GM23338 (cell line): ENCODE measurements around the gene DIO3. TPM values are rescaled to one million over a fixed set of nuclear protein-coding genes. Genes with fewer than 3 reads are reported as not detected.

Source experiments
- ATAC-seq: fragments of 200-7000 bp; cut with Tn5 transposase; 3 replicates; pipeline ENCODE4 v1.9.1; 2020
- DNase-seq: peaks from one replicate; pipeline ENCODE4 v3.0.0-alpha.2; 2015; ENCODE audit warnings: low spot score
- H2AFZ ChIP-seq: fragments of 200-600 bp; sonication (generic); 2 replicates; pipeline ENCODE4 v1.8.0; 2016; ENCODE audit warnings: antibody characterized with exemption, mild to moderate bottlenecking, moderate library complexity
- H3F3A ChIP-seq: fragments of 200-600 bp; sonication (generic); replicated peaks from 2 replicates; pipeline ENCODE4 v1.8.0; 2017; ENCODE audit warnings: antibody characterized with exemption, mixed run types, low read depth
- H3K27ac ChIP-seq: fragments of 200-600 bp; sonication (generic); 2 replicates; pipeline ENCODE4 v1.6.1; 2016; ENCODE audit warnings: low read depth
- H3K27me3 ChIP-seq: fragments of 200-600 bp; sonication (generic); 2 replicates; pipeline ENCODE4 v1.8.0; 2016; ENCODE audit warnings: mild to moderate bottlenecking, mixed run types, moderate library complexity; ENCODE audit not compliant: insufficient read depth
- H3K36me3 ChIP-seq: fragments of 200-600 bp; sonication (generic); 2 replicates; pipeline ENCODE4 v1.8.0; 2016; ENCODE audit warnings: mild to moderate bottlenecking; ENCODE audit not compliant: insufficient read depth
- H3K4me1 ChIP-seq: fragments of 200-600 bp; sonication (generic); 2 replicates; pipeline ENCODE4 v1.8.0; 2016; ENCODE audit warnings: mild to moderate bottlenecking, moderate library complexity; ENCODE audit not compliant: insufficient read depth
- H3K4me2 ChIP-seq: fragments of 200-600 bp; sonication (generic); 2 replicates; pipeline ENCODE4 v1.7.1; 2017; ENCODE audit warnings: mixed run types
- H3K4me3 ChIP-seq: fragments of 200-600 bp; sonication (generic); 2 replicates; pipeline ENCODE4 v1.6.1; 2016; ENCODE audit warnings: mixed run types
- H3K79me2 ChIP-seq: fragments of 200-600 bp; sonication (generic); replicated peaks from 2 replicates; pipeline ENCODE4 v1.8.0; 2017; ENCODE audit warnings: mild to moderate bottlenecking; ENCODE audit not compliant: insufficient read depth
- H3K9me2 ChIP-seq: fragments of 200-600 bp; sonication (generic); 2 replicates; pipeline ENCODE4 v1.8.0; 2017; ENCODE audit not compliant: insufficient read depth
- H4K20me1 ChIP-seq: fragments of 200-600 bp; sonication (generic); replicated peaks from 2 replicates; pipeline ENCODE4 v1.8.0; 2017; ENCODE audit warnings: mild to moderate bottlenecking; ENCODE audit not compliant: insufficient read depth
- H3K27ac Mint-ChIP-seq: 2 replicates; pipeline ENCODE4 v1.8.0; 2020; ENCODE audit warnings: inconsistent platforms, mild to moderate bottlenecking, moderate library complexity, mixed read lengths
- H3K27me3 Mint-ChIP-seq: 3 replicates; pipeline ENCODE4 v1.8.0; 2022; ENCODE audit warnings: low read depth, mild to moderate bottlenecking, moderate library complexity, mixed read lengths, inconsistent platforms; ENCODE audit not compliant: insufficient read depth, poor library complexity
- H3K36me3 Mint-ChIP-seq: 3 replicates; pipeline ENCODE4 v1.8.0; 2021; ENCODE audit warnings: low read depth, mild to moderate bottlenecking, inconsistent platforms, moderate library complexity, mixed read lengths
- H3K4me1 Mint-ChIP-seq: 3 replicates; pipeline ENCODE4 v1.8.0; 2020; ENCODE audit warnings: mild to moderate bottlenecking, inconsistent platforms, mixed read lengths
- H3K4me3 Mint-ChIP-seq: 3 replicates; pipeline ENCODE4 v1.8.0; 2021; ENCODE audit warnings: moderate library complexity, mild to moderate bottlenecking, inconsistent platforms, mixed read lengths
- H3K9me3 Mint-ChIP-seq: 3 replicates; pipeline ENCODE4 v1.8.0; 2020; ENCODE audit warnings: moderate library complexity, mild to moderate bottlenecking, inconsistent platforms, mixed read lengths
- CREB1 ChIP-seq: fragments of 250-450 bp; sonication (Bioruptor Pico); IDR thresholded peaks from 2 replicates; pipeline ENCODE4 v1.5.0; 2020; ENCODE audit warnings: low read depth, mild to moderate bottlenecking, moderate library complexity
- JUNB ChIP-seq: IDR thresholded peaks from one replicate; pipeline ENCODE4 v1.6.1; 2016; ENCODE audit warnings: antibody characterized with exemption; ENCODE audit not compliant: unreplicated experiment
- NANOG ChIP-seq: IDR thresholded peaks from 2 replicates; pipeline ENCODE4 v1.6.1; 2016; ENCODE audit warnings: antibody characterized with exemption, borderline replicate concordance
- POLR2AphosphoS5 ChIP-seq: IDR thresholded peaks from 2 replicates; pipeline ENCODE4 v1.6.1; 2016; ENCODE audit warnings: antibody characterized with exemption, low read depth
- REST ChIP-seq: IDR thresholded peaks from one replicate; pipeline ENCODE4 v1.6.1; 2018; ENCODE audit warnings: antibody characterized with exemption; ENCODE audit not compliant: unreplicated experiment
- STAT1 ChIP-seq: IDR thresholded peaks from one replicate; pipeline ENCODE4 v1.6.1; 2016; ENCODE audit warnings: antibody characterized with exemption; ENCODE audit not compliant: unreplicated experiment
- ZNF114 ChIP-seq: fragments of 250-450 bp; sonication (Bioruptor Pico); IDR thresholded peaks from 2 replicates; pipeline ENCODE4 v1.5.0; 2020; ENCODE audit warnings: mild to moderate bottlenecking, moderate library complexity
- polyA plus RNA-seq: library from polyadenylated mRNA; unstranded; fragments of >200 nt; fragmentation: Nextera tagmentation; extraction: Ambion mirVana; gene quantifications from 2 replicates; pipeline ENCODE4 v1.2.1, GENCODE V29; 2016
- total RNA-seq: library from RNA; depleted of rRNA; stranded (reverse); fragments of >200 nt; shearing (Covaris generic); gene quantifications from 2 replicates; pipeline ENCODE4 v1.2.3, GENCODE V29; 2014
- TF ChIP-seq, protein P1 (sequence below), 2 experiments: fragments of 200-600 bp in 1 of 2; sonication (generic) in 1 of 2; conservative IDR thresholded peaks; 2 replicates each; pipeline versions ENCODE4 v1.5.1 to v1.6.1; 2016 to 2017; ENCODE audit warnings: antibody characterized with exemption in 2 of 2, low read depth in 2 of 2, mild to moderate bottlenecking in 2 of 2, moderate library complexity in 1 of 2

Gene DIO3
- total and polyA plus RNA-seq, 2 experiments from 2014 or later, result 0.10 to 0.28 TPM

DNA sequence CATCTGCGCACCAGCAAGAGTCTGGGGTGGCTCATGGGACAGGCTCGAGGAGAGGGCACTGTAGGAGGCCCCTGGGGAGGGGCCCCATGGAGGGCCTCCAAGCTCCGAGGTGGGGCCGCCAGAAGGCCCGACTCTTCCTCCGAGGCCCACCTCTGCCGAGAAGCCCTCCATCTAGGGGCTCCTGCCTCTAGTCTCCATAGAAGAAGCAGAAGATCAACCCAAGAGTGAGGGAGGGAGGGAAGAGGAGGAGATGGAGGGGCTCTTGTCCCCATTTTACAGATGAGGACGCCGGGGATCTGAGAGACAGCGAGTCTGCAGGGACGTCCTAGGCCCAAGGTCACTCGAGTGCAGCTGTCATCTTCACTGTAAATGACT, 41.2 kb downstream of the DIO3 start:
- Mint-ChIP-seq H3K27ac (no peak overlapping the region), H3K9me3 (peaks cover 12% of the 10 kb centered on the region; the same call in 1 of the 3 replicates)

GRCh38 chr14:101603096-101603495, 41.8 kb downstream of the DIO3 start:
- Histone ChIP-seq H4K20me1 (no peaks in the 10 kb centered on the region), H3K27me3 (no peaks in the 10 kb centered on the region), H3F3A (no peaks in the 10 kb centered on the region), H2AFZ (no peak overlapping the region), H3K4me2 (no peak overlapping the region), H3K79me2 (no peaks in the 10 kb centered on the region), H3K36me3 (no peaks in the 10 kb centered on the region), H3K27ac (no peak overlapping the region), H3K9me2 (no peaks in the 10 kb centered on the region), H3K4me1 (no peaks in the 10 kb centered on the region), H3K4me3 (no peak overlapping the region)
- Mint-ChIP-seq H3K4me3 (no peak overlapping the region), H3K4me1 (no peaks in the 10 kb centered on the region), H3K36me3 (no peaks in the 10 kb centered on the region; the same call in 2 of the 3 replicates), H3K27ac (no peak overlapping the region), H3K27me3 (peaks cover 11% of the 10 kb centered on the region), H3K9me3 (peaks cover 8% of the 10 kb centered on the region; the same call in 2 of the 3 replicates)
- TF ChIP-seq NANOG (no peak), POLR2AphosphoS5 (no peak), CREB1 (CRISPR knock-in tag) (no peak), ZNF114 (no peak)
- TF ChIP-seq, protein P1, sequence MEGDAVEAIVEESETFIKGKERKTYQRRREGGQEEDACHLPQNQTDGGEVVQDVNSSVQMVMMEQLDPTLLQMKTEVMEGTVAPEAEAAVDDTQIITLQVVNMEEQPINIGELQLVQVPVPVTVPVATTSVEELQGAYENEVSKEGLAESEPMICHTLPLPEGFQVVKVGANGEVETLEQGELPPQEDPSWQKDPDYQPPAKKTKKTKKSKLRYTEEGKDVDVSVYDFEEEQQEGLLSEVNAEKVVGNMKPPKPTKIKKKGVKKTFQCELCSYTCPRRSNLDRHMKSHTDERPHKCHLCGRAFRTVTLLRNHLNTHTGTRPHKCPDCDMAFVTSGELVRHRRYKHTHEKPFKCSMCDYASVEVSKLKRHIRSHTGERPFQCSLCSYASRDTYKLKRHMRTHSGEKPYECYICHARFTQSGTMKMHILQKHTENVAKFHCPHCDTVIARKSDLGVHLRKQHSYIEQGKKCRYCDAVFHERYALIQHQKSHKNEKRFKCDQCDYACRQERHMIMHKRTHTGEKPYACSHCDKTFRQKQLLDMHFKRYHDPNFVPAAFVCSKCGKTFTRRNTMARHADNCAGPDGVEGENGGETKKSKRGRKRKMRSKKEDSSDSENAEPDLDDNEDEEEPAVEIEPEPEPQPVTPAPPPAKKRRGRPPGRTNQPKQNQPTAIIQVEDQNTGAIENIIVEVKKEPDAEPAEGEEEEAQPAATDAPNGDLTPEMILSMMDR (conservative IDR thresholded peaks at IDR 0.05; ENCODE audit: low read depth in 2 of 2), result no peak
- DNase-seq (no peak), ATAC-seq (no peak)

More for the DNA sequence above, 41.2 kb downstream of the DIO3 start:
- H3F3A ChIP-seq, result no peaks in the 10 kb centered on the region
- H3K79me2 ChIP-seq, result no peaks in the 10 kb centered on the region
- no peak overlapping the region for H2AFZ ChIP-seq
- no peaks in the 10 kb centered on the region for H4K20me1 ChIP-seq
- H3K36me3 Mint-ChIP-seq, result no peaks in the 10 kb centered on the region
- H3K4me3 Mint-ChIP-seq, result no peak overlapping the region
- no peak for ATAC-seq
- TF ChIP-seq STAT1 (no peak), REST (no peak), JUNB (no peak)
- no peaks in the 10 kb centered on the region for H3K27me3 ChIP-seq
- H3K36me3 ChIP-seq, result no peaks in the 10 kb centered on the region
- no peak overlapping the region for H3K27ac ChIP-seq
- DNase-seq, result no peak
- no peak overlapping the region for H3K4me2 ChIP-seq
- H3K4me3 ChIP-seq, result no peak overlapping the region
- no peaks in the 10 kb centered on the region for H3K4me1 ChIP-seq
- no peaks in the 10 kb centered on the region for H3K4me1 Mint-ChIP-seq
- H3K27me3 Mint-ChIP-seq, result peaks cover 11% of the 10 kb centered on the region
- no peaks in the 10 kb centered on the region for H3K9me2 ChIP-seq
